ENCODE results near the gene RUNDC1. TPM values are rescaled to one million over a fixed set of nuclear protein-coding genes. Genes with fewer than 3 reads are reported as not detected.
A peak's percentile ranks its signal among the peaks of the same experiment; 100 is the strongest.

RUNDC1 gene
- total RNA-seq, 1 donor from 2014 or later = 10.3 TPM

DNA sequence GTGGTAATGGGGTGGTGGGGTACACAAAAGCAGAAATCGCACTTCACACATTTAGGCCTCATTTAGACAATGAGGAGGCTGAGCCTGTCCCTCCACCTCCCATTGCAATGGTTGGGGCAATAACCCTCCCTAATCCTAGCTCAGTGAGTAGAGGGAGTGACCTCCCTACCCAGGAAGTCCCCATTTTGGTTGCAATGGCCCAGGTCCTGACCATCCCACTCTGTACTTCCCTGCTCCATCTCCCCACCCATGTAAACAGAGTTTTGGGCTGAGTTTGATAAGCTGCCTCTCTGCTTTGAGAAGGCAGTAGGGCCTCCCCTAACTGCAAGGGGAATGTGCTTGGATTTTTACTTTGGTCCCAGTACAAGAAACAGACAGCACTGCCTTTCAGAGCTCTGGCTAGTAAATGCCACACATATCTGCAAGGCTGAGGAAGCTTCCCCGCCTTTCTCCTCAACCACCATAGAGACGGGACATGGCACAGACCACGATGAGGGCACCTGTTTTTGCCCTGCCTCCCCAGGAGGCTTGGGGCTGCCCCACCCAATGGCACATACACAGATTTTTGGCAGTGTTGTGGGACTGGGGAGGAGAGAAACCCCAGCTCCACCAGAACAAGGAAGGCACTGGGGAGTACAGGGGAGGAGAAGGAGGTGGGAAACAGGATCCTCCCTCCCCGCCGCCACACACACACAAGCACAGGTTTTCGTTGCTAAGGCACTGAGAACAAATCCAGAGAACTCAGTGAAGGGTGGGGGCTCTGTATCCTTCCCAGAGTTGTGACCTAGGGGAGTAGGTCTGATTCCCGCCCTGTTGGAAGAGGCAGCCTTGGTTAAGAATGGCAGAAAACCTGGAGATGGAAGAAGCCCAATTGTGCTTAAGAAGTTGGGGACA is 34.5 kb downstream of the RUNDC1 start:
- TF ChIP-seq, protein P1, sequence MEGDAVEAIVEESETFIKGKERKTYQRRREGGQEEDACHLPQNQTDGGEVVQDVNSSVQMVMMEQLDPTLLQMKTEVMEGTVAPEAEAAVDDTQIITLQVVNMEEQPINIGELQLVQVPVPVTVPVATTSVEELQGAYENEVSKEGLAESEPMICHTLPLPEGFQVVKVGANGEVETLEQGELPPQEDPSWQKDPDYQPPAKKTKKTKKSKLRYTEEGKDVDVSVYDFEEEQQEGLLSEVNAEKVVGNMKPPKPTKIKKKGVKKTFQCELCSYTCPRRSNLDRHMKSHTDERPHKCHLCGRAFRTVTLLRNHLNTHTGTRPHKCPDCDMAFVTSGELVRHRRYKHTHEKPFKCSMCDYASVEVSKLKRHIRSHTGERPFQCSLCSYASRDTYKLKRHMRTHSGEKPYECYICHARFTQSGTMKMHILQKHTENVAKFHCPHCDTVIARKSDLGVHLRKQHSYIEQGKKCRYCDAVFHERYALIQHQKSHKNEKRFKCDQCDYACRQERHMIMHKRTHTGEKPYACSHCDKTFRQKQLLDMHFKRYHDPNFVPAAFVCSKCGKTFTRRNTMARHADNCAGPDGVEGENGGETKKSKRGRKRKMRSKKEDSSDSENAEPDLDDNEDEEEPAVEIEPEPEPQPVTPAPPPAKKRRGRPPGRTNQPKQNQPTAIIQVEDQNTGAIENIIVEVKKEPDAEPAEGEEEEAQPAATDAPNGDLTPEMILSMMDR (IDR thresholded peaks at IDR 0.05; ENCODE audit: insufficient read depth, low read length, severe bottlenecking) = no peak
- no peak for DNase-seq (ENCODE audit: low read depth)
- Histone ChIP-seq H3K4me3 (ENCODE audit: low read depth, low read length) (no peak overlapping the region), H3K27me3 (ENCODE audit: control insufficient read depth, insufficient read depth, low read length) (no peaks in the 10 kb centered on the region), H3K36me3 (ENCODE audit: control insufficient read depth, insufficient read depth, low read length) (peaks cover 18% of the 10 kb centered on the region)
- FAIRE-seq = peak; percentile 55

DNA sequence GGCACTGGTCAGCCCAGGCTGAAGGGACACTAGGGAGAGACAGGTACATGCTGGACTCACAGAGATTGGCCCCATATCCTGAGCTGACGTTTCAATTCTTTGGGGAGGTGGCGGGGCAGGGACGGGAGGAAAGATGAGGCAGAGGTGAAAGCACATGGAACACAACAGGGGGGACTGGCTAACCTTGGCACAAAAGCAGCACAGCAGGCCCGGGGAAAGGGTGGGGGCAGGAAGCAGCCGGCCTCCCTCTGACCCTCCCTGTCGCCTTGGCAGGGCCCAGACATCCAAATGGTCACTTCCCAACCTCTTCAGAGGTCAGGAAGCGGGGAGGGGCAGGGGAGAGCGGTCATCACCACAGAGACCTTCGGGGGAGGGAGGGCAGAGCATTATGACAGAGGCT is 35.2 kb downstream of the RUNDC1 start:
- TF ChIP-seq, protein P1 (IDR thresholded peaks at IDR 0.05; ENCODE audit: insufficient read depth, low read length, severe bottlenecking) = no peak
- Histone ChIP-seq H3K36me3 (ENCODE audit: control insufficient read depth, insufficient read depth, low read length) (peaks cover 18% of the 10 kb centered on the region), H3K27me3 (ENCODE audit: control insufficient read depth, insufficient read depth, low read length) (no peaks in the 10 kb centered on the region), H3K4me3 (ENCODE audit: low read depth, low read length) (no peak overlapping the region)
- FAIRE-seq (no peak), DNase-seq (ENCODE audit: low read depth) (no peak)

DNA sequence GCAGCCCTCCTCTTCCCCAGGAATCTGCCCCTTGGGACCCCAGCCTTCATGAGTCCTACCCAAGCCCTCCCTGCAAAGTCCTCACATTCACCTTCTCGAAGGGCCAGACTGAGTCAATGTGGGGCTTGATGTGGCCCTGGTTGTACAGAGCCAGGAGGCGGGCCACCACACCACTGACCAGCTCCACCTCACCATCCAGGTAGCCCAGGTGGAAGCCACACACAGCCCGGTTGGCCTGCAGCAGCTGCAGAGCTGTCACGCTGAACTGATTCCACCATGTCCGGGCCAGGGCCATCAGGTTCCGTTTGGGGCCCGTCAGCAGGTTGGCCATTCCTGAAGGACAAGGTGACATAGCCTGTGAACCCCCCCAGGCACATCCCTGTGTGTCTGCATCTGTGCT is 35.9 kb downstream of the RUNDC1 start:
- FAIRE-seq (no peak), DNase-seq (ENCODE audit: low read depth) (no peak)
- Histone ChIP-seq H3K36me3 (ENCODE audit: control insufficient read depth, insufficient read depth, low read length) (peaks cover 18% of the 10 kb centered on the region), H3K4me3 (ENCODE audit: low read depth, low read length) (no peak overlapping the region), H3K27me3 (ENCODE audit: control insufficient read depth, insufficient read depth, low read length) (no peaks in the 10 kb centered on the region)
- TF ChIP-seq, protein P1 (IDR thresholded peaks at IDR 0.05; ENCODE audit: insufficient read depth, low read length, severe bottlenecking) = no peak

DNA sequence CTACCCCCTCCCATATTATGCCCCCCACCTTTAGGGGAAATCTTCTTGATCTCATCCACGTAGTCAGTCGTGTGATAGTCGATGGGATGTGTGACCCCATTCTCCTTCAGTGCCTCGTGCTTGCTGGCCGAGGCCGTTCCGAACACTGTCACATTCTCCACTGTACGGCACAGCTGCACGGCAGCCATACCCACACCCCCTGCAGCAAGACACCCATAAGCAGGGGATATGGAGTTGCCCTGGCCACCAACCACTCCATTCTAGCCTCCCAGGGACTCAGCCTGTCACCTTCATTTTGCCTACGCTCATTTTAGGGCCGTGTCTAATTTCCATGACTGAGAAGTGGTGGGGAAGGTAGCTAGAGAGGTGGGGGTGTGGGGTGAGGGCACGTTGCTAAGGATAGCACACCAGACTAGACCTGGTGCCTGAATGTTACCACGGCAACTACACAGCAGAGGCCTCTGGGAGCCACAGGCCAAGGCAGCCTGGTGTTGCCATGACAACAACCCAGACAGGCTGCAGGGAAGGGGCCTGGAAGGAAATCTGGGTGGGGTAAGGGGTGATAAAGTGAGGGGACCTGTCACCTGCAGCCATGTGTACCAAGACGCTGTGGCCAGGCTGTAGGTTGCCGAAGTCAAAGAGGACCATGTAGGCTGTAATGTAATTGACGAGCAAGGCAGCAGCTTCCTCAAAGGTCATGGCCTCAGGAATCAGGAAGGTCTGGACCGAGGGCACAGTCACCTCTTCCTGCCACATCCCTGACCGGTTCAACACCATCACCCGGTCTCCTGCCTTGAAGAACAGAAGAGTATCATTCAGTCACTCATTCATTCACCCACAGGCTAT is 37.9 kb downstream of the RUNDC1 start:
- Histone ChIP-seq H3K27me3 (ENCODE audit: control insufficient read depth, insufficient read depth, low read length) (no peaks in the 10 kb centered on the region), H3K36me3 (ENCODE audit: control insufficient read depth, insufficient read depth, low read length) (peaks cover 18% of the 10 kb centered on the region), H3K4me3 (ENCODE audit: low read depth, low read length) (no peak overlapping the region)
- DNase-seq (ENCODE audit: low read depth) (no peak), FAIRE-seq (no peak)
- TF ChIP-seq, protein P1 (IDR thresholded peaks at IDR 0.05; ENCODE audit: insufficient read depth, low read length, severe bottlenecking) = no peak

DNA sequence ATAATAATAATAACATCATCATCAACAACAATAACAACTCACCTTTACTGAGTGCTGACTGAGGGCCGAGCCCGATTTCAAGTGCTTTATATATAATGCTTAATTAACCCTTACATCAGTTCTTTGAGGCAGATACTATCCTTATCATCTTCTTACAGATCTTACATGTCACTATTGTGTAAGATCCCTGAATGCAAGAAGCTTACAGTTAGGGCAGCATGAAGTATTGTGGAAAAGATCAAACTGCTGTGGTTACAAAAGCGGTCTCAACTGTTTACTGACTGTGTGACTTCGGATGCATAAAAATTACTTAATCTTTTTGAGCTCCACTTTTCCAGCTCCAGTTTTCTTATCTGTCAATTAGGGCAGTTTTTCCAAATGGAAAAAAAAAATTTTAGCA is 38.6 kb downstream of the RUNDC1 start:
- no peak for FAIRE-seq
- DNase-seq (ENCODE audit: low read depth) = no peak
- TF ChIP-seq, protein P1 (IDR thresholded peaks at IDR 0.05; ENCODE audit: insufficient read depth, low read length, severe bottlenecking) = no peak
- peaks cover 18% of the 10 kb centered on the region for H3K36me3 ChIP-seq (ENCODE audit: control insufficient read depth, insufficient read depth, low read length)
- no peak overlapping the region for H3K4me3 ChIP-seq (ENCODE audit: low read depth, low read length)
- H3K27me3 ChIP-seq (ENCODE audit: control insufficient read depth, insufficient read depth, low read length) = no peaks in the 10 kb centered on the region
